ENCODE measurements around the gene TAMM41. TPM values are rescaled to one million over a fixed set of nuclear protein-coding genes. Genes with fewer than 3 reads are reported as not detected.

TAMM41 gene
- total and polyA plus RNA-seq, 2 of the 4 experiments (the other 2 are of a cell fraction), result 4.3 to 15.9 TPM

DNA sequence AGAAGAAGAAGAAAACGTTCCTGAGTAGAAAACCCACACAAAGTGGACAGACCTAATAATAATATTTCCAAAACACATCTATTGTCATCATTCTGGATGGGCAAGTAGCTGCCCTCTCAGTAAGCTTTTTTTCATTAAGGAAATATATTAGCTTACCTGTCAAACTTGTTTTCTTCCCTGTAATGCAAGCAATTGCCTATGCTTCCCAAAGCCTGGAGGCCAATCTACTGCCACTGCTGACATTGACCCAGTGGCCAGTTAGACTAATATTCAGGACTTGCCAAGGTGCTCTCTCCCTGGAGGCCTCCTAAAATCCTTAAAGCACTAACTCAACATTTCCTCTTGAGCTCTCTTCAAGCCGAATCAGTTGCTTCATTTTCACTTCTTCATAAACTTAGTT is 86.7 kb downstream of the TAMM41 start:
- H3K14ac ChIP-seq (replicated peaks; ENCODE audit: low read depth, low read length), result no peak overlapping the region
- ChIA-PET CTCF (no interaction called here), POLR2A (ENCODE audit: unreplicated experiment) (no interaction called here)
- H4K20me1 ChIP-seq (ENCODE audit: insufficient read depth, low read length), result peaks cover 1% of the 10 kb centered on the region; the same call in 1 of the 2 replicates
- no peak overlapping the region for H3K4ac ChIP-seq (ENCODE audit: low read depth, low read length)
- H2AK5ac ChIP-seq (ENCODE audit: low read depth, low read length), result no peak overlapping the region
- H3K56ac ChIP-seq (ENCODE audit: extremely low read depth, insufficient read depth, low read length), result no peak overlapping the region
- no peaks in the 10 kb centered on the region for H3K36me3 ChIP-seq (ENCODE audit: control insufficient read depth, insufficient read depth, low read length)
- H3K9me3 ChIP-seq (ENCODE audit: control insufficient read depth, insufficient read depth, low read length), result no peaks in the 10 kb centered on the region
- H4K91ac ChIP-seq (ENCODE audit: insufficient read depth, low read depth, low read length), result no peak overlapping the region
- H3K9me1 ChIP-seq (ENCODE audit: insufficient read depth, low read length), result no peaks in the 10 kb centered on the region
- H3K27me3 ChIP-seq (ENCODE audit: control insufficient read depth, insufficient read depth, low read length), result peaks cover 13% of the 10 kb centered on the region
- no peak for TF ChIP-seq FOS (IDR thresholded peaks at IDR 0.05; ENCODE audit: low read depth, low read length)
- TF ChIP-seq MXI1 (IDR thresholded peaks at IDR 0.05; ENCODE audit: borderline replicate concordance, low read depth, low read length), result no peak
- TF ChIP-seq, protein P1, sequence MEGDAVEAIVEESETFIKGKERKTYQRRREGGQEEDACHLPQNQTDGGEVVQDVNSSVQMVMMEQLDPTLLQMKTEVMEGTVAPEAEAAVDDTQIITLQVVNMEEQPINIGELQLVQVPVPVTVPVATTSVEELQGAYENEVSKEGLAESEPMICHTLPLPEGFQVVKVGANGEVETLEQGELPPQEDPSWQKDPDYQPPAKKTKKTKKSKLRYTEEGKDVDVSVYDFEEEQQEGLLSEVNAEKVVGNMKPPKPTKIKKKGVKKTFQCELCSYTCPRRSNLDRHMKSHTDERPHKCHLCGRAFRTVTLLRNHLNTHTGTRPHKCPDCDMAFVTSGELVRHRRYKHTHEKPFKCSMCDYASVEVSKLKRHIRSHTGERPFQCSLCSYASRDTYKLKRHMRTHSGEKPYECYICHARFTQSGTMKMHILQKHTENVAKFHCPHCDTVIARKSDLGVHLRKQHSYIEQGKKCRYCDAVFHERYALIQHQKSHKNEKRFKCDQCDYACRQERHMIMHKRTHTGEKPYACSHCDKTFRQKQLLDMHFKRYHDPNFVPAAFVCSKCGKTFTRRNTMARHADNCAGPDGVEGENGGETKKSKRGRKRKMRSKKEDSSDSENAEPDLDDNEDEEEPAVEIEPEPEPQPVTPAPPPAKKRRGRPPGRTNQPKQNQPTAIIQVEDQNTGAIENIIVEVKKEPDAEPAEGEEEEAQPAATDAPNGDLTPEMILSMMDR (conservative IDR thresholded peaks at IDR 0.05; ENCODE audit: low read depth, low read length), result no peak
- TF ChIP-seq, protein P2, sequence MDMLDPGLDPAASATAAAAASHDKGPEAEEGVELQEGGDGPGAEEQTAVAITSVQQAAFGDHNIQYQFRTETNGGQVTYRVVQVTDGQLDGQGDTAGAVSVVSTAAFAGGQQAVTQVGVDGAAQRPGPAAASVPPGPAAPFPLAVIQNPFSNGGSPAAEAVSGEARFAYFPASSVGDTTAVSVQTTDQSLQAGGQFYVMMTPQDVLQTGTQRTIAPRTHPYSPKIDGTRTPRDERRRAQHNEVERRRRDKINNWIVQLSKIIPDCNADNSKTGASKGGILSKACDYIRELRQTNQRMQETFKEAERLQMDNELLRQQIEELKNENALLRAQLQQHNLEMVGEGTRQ (IDR thresholded peaks at IDR 0.05; ENCODE audit: low read depth, low read length), result no peak
- no peak for TF ChIP-seq RAD21 (IDR thresholded peaks at IDR 0.05; ENCODE audit: low read length)
- dilution Hi-C loops (cut with HindIII; ENCODE audit: low sequenced_read_pairs, unreplicated experiment) (no loop called here), intact Hi-C loops (cut with micrococcal nuclease) (no loop called here), in situ Hi-C loops (cut with MboI; ENCODE audit: low sequenced_read_pairs) (no loop called here)
- H3K9ac ChIP-seq (ENCODE audit: low read depth, low read length), result no peak overlapping the region
- H4K5ac ChIP-seq (ENCODE audit: low read depth, low read length), result no peak overlapping the region
- H3K4me1 ChIP-seq (ENCODE audit: control insufficient read depth, insufficient read depth, low read length), result peaks cover 5% of the 10 kb centered on the region
- no peak overlapping the region for H4K8ac ChIP-seq (ENCODE audit: low read depth in 2 of 2, low read length in 2 of 2)
- no peak overlapping the region for H3K27ac ChIP-seq (ENCODE audit: insufficient read depth, low read length)
- no peak overlapping the region for H2BK120ac ChIP-seq (ENCODE audit: low read depth, low read length)
- no peak overlapping the region for H2AFZ ChIP-seq (replicated peaks; ENCODE audit: low read length, poor library complexity)
- H3K23ac ChIP-seq (ENCODE audit: low read depth, low read length), result no peak overlapping the region
- H3K4me3 ChIP-seq (ENCODE audit: insufficient read depth, low read depth, low read length), result no peak overlapping the region
- no peaks in the 10 kb centered on the region for H3K79me1 ChIP-seq (ENCODE audit: low read depth in 1 of 2, low read length in 2 of 2)
- no peak overlapping the region for H2BK5ac ChIP-seq (ENCODE audit: low read depth, low read length, poor library complexity, severe bottlenecking)
- no peak for ATAC-seq (ENCODE audit: low read depth)
- no TSS peak for BruUV-seq (replicated peaks)
- H2BK15ac ChIP-seq (ENCODE audit: low read depth, low read length), result no peak overlapping the region
- no peak overlapping the region for H3K18ac ChIP-seq (ENCODE audit: low read depth, low read length)
- no CpG with 5 or more reads among the region's 2 CpGs for WGBS, 2 experiments (ENCODE audit: extremely low coverage in 2 of 2, insufficient read length in 1 of 2)
- DNase-seq, result no peak
- no peak overlapping the region for H3K4me2 ChIP-seq (ENCODE audit: low read depth, low read length)
- no peak overlapping the region for H2AK9ac ChIP-seq (replicated peaks; ENCODE audit: low read depth, low read length, poor library complexity)
- H2BK20ac ChIP-seq (ENCODE audit: low read depth, low read length), result no peak overlapping the region
